GDM1 (cell line): ENCODE data around the gene MVB12B.

Source experiments
- DNase-seq: peaks from one replicate; lab custom pipeline; 2025; lab: John Stamatoyannopoulos, UW

Gene MVB12B

DNA sequence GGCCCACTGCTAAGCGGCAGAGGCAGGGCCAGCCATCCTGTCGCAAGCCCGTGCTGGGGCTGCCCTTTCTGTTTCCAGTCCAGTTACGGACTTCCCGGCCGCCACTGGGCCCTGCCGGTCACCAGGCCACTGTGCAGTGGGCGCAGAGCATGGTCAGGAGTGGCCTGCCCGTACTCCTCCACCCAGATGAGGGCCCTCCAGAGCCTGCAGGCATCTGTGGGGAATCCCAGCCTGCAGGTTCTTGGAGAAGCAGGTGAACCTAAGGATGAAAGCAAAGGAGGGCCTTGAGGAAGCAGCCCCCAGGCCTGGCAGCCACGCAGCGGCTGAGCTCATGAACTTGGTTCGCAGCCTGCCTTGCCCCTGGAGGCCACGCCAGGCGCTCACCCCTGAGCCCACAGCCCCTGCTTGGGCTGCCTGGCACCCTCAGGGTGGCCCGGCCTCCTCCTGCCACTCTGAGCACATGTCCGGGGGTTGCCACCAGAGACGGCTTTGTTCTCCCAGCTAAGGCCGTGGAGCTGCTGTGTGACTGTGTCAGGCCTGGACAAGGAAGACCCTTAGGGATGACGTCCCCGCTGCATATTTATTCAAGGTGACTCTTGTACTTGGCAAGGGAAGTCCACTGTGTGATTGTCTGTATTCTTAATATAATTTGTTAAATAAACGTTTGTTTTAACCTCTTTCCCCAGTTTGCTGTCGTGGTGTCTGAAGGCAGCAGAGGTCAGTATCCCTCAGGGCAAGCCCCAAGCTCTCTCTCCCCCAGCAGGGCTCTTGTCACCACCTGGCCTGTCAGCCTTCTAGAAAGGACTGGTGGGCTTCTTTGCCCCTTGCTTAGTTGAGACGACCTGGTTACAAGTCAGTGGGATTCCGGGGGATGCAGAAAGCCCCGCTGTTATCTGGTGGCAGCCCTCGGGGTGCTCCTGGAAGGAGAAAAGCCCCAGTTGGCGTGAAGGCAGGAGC lies 180.0 kb downstream of the MVB12B start:
- DNase-seq: no peak

DNA sequence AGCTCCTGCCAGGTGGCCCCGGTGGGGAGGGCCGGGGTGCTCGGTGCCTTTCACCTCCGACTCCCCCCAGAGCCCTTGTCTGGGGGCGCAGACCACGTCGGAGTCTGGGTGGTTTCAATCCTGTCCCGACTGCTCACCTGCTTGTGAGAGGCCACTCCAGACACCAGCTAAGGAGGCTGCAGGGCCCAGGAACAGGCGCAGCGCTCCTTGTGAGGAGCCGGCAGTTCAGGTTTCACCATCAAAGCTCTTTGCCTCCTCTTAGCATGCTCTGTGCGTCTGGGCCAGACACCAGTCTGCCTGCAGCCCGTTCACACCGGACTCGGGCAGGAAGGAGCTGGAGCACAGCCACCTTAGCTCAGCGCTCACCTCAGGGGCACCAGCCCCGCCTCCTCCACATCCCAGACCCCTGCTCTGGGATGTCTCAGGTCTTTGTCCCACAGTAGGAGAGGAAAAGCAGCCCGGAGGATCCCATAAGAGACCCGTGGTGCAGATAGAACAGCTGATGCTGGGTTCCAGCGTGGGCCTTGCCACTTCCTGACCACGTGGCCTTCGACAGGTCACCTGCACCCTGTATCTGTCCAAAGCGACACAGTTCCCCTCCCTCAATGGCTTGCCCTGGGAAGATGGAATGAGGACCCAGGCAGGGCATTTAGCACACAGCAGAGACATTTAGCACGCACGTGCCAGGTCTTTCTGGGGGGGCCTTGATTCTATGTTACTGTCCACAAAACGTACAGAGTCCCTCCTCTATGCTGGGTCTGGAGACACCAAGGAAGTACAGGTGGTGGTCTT lies 180.9 kb downstream of the MVB12B start:
- DNase-seq: no peak

DNA sequence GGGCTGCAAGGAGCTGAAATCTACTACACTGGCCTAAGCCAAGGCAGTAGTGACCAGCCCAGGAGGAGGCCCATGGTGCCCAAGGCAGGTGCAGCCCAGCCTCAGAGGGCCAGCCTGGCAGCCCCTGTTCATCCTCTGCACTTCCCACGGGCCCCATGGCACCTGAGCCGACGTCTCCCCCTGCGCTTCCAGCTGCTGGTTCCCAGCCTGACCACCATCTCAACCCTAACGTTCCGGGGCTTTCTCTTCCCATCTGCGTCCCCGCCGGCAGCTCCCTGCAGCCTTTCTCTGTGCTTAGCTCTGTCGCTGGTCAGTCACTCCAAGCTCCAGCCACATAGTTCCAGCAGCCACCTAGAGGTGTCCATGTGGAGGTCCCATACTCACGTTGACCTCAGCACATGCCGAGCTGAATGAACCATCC lies 181.6 kb downstream of the MVB12B start:
- no peak for DNase-seq

DNA sequence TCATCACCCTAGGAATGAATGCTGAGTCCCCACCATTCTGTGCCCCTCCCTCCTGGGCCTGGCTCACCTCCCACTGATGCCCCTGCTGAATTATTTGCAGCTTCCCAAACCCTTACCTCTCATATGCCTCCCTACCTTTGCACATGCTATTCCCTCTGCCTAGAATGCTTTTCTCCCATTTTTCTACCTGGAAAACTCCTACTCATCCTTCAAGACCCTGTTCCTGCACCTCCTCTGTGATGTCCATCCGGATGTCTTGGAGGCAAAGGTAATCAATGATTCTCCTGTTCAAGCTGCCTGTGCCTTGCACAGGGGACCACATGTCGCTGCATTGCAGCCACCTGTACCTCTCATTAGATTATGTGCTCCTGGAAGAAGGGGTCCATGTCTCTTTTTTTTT lies 182.3 kb downstream of the MVB12B start:
- DNase-seq: no peak

DNA sequence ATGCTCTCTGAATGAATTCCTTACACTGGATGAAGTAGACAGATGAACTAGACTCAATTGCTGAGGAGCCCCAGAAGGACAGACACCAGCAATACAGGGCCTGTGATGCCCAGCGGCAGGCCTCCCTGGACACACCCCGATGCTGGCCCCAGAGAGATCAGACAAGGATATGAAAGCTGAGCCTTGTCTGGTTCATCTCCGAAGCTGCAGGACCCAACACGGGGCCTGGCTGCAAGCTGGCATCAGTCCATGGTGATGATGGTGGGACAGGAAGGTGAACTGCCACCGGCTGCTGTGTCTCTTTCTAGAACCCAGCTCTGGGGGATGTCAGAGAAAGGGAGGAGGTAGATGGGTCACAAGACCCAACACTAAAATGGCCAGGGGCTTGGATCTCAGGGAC lies 183.1 kb downstream of the MVB12B start:
- DNase-seq: no peak

DNA sequence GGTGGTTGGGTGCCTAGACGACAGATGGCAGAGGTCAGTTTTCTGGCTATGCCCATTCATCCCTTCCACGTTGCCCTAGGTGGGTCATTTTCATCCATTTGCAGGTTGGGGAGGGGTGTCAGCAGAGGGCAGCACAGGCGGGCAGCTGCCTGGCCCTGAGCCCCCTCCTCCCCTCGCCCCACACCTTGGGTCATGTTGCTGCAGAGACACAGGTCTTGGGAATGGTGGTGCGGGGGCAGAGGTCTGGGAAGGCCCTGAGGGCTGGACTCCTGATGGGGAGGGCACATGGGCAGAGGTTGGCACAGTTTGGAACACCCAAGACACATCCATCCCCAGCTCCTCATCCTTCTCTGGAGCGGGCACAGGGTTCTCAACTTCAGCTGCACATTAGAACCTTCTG lies 183.9 kb downstream of the MVB12B start:
- DNase-seq: no peak

DNA sequence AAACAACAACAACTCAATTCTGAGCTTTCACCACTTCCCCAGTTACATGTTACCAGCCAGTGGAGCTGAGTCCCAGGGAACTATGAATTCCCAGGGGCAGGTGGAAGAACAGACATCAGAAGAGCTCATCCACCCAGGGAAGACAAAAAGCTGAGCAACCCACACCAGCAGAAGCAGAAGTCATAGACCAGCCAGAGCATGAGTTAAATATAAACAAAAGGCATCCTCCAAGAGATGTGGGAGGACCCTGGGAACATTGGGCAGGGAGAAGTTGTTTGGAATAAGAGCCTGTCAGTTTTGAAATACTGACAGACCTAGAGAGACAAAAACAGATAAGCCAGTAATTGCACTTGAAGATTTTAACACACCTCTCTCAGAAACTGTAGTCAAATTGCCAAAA lies 184.8 kb downstream of the MVB12B start:
- no peak for DNase-seq

DNA sequence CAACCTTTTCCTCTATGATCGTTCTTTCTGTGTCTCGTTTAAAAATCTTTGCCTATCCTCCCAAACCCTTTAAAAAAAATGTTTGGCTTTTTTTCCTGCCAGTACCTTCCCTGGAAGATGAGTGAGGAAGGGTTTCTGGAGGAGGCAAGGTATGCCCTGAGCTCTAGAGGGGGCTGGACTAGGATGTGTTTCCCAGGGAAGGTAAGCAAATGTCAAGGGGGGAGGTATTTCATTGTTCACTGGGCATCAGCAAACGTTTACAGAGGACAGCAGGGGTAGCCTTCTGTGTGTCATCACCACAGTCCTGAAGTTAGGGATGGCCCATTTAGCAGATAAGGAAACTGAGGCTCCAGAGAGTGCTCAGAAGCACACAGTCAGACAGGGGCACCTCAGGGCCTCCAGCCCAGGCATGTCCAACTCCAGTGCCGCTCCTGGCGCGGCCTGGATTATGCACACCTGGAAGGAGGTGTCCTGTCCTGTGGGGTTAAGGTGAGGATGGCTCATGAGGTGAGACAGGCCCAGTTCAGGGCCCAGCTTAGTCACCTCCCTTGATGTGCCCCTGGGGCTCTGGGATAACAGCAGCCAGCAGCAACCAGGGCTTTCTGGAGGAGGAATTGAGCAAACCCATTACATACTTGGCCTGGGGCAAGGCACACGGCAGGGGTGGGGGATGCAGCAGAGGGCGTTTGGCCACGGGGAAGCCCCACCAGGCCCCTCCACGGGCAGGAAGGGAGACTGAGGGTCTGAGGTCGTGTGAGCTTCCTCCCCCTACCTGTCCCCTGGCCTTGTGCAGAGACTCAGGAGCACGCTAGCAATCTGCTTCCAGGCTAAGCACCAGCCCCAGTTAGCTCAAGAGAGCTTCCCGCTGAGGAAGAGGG lies 186.8 kb downstream of the MVB12B start:
- DNase-seq: no peak

DNA sequence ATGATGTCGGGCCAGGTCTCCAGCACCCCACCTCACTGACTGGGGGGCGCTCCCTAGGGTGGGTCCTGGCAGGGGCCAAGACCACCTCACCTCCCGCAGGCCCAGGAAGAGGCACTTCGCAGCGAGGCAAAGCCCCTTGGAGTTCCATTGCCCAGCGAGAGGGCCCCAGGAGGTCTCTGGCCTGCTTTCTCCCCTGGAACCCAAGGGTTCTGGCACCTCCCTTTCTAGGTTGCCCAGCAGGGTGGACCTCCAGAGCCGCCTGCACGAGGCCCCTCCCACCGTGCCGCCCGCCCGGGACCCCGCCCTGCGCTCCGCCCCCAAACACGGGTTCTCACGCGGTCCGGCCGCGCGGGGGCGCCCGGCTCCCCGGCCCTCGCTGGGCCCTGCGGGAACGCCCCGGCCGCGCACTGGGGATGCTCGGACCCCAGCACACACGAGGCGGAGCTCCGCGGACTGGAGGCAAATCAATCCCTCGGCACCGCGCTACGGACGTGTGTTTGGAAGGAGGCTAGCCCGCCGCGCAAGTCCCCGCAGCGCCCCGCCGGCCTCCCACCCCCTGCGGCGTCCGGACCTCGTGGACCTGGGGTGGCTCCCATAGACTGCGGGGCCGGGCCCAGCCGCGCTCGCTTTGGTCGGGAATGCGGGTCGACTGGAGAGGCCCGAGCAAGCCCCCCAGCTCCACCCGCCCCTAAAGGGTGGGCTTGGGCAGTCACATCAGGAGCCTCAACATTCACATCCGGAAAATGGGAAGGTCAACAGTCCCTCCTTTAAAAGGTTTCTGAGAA lies 187.6 kb downstream of the MVB12B start:
- DNase-seq: no peak

DNA sequence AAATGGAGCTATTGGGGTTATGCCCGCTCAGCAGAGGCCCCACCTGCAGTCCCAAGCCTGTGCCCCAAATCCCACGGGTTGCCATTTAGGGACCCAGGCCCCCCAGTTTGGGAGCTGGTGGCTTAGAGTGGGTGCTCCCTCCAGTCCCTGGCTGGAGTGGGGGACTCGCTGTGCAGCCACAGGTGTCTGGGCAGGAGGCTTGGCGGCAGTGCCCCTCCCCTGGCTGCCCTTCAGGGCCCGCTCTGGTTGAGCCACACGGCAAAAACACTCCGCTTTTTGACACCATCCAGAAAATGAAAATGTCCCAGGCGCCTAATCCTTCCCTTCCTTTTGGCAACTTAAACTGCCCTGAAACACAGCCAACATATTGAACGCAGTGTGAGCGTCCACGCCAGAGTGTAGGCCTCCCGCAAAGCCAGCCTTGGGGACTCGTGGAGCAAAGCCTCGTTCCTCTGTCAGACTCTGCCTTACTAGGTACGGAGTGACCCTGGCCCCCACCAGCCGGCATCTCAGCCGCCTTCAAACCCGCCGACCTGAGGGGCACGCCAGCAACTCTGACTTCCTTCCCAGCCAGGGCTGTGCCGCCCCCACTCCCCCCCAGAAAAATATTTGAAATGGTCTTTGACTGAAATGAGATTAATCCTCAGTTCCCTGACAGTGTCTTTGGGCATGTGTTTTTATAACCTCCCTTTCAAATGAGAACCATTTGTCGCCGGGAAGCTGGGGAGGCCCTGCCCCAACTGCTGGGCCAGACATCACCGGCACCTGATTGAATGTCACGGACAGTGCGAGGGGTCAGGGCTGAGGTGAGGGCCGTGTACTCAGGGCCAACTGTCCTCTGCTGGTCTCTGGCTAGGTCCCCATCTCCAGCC lies 188.6 kb downstream of the MVB12B start:
- DNase-seq: no peak

DNA sequence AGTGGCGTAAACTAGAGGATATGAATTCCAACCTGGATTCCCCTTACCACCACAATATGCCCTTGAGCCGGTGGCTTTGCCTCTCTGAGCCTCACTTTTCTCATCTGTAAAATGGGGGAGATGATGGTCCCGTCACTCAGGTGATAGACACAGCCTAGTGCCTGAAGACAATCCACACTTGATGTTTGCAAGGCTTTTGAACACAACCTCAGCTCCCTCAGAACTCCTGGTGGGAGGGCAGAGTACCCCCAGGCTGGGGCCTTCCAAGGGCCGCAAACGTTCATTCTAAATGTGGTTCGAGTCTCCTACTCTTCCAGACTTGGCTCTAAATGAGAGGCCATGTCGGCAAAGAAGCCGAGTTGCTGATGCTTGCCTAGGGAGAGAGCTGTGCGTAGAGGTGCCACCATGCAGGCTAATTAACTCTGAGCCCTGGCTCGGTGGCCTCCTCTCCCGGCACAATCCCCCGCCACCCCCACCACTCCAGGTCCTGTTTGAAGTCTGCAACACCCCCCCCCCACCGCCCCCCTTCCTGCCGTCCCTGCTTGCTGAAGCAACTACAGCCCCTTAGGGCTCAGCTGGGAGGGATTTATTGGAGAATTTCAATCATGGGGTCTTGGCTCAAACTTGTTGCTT lies 189.4 kb downstream of the MVB12B start:
- no peak for DNase-seq

DNA sequence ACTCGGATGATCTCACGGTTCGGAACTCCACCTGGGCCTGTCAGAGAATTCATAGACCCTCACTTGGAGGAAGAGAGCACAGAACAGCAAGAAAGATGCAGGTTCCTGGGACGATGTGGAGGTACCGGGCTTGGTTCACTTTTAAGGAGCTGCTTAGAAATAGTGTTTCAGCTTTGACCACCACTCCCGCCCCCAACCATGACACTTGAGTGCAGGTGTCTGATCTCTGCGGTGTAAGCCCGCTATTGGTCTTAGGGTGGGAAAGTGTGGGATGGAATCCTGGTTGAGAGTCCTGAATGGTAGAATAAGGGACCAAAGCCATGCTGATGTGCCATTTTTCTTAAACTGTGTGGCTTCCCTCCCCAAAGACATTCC lies 189.9 kb downstream of the MVB12B start:
- DNase-seq: no peak

DNA sequence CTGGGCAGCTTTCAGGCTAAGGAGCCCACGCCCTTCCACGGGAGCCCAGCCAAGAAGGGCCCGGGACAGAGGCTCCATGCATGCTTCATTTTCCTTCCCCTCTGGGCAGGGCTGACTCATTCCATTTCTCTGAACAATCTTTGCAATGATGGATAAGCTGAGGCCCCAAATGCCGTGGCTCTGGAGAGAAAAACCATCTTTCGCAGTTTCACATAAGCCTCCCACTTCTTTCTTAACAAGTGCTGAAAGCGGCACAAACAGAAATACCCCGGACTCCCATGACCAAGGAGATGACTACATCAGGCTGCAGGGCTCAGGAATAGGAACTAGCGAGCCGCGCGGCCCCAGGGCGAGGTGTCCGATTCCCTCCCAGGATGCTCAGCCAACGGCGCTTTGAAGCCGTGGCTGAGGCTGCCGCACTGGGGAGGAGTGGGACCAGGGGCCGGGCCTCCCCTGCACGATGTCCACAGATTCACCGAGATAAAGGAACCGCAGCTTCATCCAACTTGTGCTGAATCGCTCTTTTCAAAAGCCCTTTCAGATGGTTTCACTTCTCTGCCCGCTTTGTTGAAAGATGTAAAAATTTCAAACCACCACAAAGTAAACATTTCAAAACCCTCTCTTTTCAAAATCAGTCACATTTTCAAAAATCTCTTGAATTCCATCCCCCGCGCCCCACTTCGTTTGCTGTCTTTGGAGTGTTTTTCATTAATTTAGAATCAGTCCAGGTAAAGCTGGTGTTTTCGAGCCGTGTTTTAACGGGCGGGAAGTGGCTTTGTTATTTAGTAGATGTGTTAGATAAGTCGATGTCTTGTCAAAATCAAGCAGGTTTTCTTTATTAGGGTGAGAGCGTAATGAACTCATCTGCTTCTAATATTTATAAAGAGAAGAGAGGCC lies 190.6 kb downstream of the MVB12B start:
- no peak for DNase-seq

DNA sequence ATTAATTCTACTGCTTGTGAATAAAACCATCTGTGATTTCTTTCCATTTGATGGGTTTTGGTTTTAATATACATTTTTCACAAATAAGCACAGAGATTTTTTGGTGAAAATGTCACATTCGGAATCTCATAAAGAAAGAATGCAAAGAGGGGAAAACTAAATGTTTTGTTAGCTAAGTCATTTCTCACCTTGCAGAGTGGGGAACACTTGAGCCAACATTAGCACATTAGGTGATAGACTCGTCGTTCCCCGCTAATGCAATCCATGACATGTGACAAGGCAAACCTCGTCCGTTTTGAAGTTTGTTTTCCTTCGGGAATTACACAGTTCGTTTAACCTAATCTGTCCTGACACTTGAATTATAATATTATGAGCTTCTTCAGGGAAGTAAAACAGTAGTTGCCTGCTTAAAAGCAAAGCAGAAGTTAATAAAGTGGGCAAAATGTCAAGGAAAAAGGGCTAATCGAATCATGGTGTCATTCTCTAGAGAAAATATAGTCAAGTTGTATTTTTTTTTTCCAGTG lies 191.3 kb downstream of the MVB12B start:
- no peak for DNase-seq

DNA sequence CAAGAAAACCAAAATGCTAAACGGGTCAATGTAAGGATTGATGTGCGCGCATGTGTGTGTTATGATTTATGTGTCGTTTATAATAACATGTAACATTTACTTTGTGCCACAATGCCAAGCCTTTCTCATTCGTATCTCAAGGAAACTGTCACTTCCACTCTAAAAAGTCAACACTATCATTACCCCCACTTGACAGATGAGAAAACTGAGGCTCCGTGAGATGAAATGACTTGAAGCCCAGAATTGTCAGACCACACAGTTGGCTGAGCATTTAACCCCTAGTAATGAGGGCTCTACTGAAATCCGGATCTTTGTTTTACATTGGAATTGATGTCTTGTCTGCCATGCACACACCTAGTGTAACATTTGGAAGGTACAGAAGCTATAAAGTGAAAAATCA lies 192.1 kb downstream of the MVB12B start:
- DNase-seq: no peak

DNA sequence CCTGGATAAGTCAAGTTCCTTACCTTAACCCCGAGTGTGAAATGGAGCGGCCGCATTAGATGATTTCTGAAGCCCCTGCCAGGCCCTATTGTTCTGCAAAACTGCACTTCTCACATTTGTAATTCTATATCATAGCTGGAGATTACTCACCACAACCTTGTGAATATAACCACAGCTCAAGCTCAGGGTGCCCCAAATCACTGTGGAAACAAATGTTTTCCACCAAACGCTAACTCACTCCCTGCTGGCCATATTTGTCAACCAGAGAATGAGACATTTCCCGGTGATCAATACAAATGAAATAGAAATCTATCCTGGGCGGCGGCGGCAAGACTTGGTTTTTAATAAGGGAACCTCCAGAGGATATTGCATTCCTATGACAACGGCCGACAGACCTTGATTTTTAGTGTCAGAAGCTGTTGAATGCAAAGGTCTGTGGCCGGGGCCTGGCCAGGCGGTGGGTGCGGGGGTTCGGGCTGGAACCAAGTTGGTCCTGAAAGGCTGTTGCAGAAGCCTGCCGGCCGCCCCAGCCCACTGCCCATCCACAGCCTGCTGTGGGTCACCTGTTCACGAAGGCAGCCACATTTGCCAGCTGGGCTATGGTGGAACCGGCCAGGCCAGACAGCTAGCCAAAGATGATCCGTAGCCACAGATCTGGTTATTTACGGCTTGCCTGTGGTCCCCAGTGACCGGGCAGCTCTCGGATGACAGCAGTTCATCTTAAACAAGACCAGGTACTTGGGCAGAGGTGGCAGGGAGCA lies 193.2 kb downstream of the MVB12B start:
- DNase-seq: no peak

DNA sequence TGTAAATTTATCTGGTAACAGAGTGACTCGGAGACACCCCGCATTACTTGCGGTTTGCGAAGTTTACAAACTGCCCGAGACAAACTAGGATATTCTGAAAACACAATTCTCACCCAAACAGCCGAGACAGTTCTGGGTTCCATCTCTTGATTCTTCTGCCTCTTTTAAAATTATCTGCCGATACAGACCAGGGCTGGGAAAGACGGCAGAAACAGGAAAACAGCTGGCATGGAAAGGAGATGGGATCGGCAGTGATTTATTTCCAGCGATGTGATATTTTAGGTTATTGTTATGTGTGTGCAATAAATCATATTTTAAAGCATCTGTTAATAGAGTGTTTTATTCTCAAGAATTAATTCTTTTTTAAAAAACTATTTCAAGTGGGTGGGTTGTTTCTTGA lies 193.8 kb downstream of the MVB12B start:
- no peak for DNase-seq

DNA sequence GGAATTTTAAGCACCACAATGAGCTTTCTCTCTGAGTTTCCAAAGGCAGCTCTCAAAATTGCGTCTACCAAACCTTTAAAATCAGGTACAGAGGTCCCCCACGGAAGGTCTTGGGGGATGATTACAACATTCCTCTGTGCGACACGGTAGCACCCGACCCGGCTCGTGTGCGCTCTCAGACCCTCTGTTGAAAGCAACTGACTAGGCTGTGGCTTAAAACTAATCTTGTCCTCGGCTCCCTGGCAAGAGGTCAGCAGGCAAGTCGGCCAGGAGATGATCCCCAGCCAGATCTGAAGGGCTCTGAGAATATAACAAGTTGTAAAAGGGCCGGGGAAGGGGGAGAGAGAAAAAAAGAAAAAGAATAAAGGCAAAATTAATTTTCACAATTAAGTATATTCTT lies 194.5 kb downstream of the MVB12B start:
- no peak for DNase-seq
